ENCODE results near the gene KCNJ18. TPM values are rescaled to one million over a fixed set of nuclear protein-coding genes. Genes with fewer than 3 reads are reported as not detected.
"Not testable (repeated sequence)": the region's sequence is repeated elsewhere in the genome, so short reads cannot be mapped to it uniquely, and the experiment has no call there.

Gene KCNJ18
- total RNA-seq, 1 experiment from 2014 or later = not detected

DNA sequence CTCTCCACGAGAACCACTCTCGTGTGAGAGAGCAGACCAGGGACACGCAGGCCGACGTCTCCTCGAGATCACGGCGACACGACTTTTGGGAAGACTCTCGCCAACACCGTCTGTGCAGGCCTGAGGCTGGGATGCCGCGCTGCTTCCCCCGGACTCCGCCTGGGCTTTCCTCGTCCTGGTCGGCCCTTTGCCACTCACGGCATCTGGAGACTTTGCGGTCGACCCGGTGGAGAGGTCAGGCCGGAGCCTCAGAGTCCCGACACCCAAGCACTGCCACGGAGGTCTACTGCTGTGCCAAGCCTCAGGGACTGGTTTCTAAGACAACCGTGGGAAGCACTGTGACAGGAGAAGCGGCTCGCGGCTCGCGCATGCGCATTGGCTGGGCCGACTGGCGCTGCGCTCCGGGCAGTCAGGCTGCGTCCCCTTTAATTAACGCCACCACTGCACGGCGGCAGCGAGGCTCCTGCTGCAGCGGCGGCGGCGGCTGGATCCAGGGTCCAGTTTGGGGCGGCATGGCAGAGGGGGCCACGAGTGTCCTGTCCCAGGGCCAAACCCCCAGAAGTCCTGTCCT, 9.1 kb upstream of the KCNJ18 start:
- H2BK20ac ChIP-seq (ENCODE audit: low read depth, low read length, poor library complexity, severe bottlenecking); H3K23me2 ChIP-seq (ENCODE audit: insufficient read length, low read depth, low read length, poor library complexity, severe bottlenecking); H3K27ac ChIP-seq (ENCODE audit: insufficient read length, low read depth, low read length); H3K4me1 Mint-ChIP-seq; H2AFZ ChIP-seq (ENCODE audit: low read length); H3K79me2 ChIP-seq (ENCODE audit: insufficient read depth, low read length); H3K79me1 ChIP-seq (ENCODE audit: insufficient read depth, low read depth, low read length, poor library complexity, severe bottlenecking); DNase-seq; H3K9ac ChIP-seq (ENCODE audit: extremely low read depth, insufficient read length, low read length); H2BK15ac ChIP-seq (ENCODE audit: low read depth, low read length); H3T11ph ChIP-seq (ENCODE audit: low read length); H2BK12ac ChIP-seq (ENCODE audit: insufficient read length, low read depth, low read length); H3K27me3 Mint-ChIP-seq (ENCODE audit: low read depth); H3K27me3 ChIP-seq (ENCODE audit: insufficient read depth, low read length); H4K20me1 ChIP-seq (ENCODE audit: control insufficient read depth, insufficient read depth, insufficient read length); H3K4ac ChIP-seq (ENCODE audit: low read depth, low read length); H3K14ac ChIP-seq (ENCODE audit: insufficient read depth, low read length); H3K4me3 Mint-ChIP-seq; H4K8ac ChIP-seq (replicated peaks; ENCODE audit: insufficient read length, low read depth, low read length); H2BK120ac ChIP-seq (ENCODE audit: low read depth, low read length, poor library complexity, severe bottlenecking); H3K56ac ChIP-seq (ENCODE audit: insufficient read length, low read depth, low read length); H3K4me2 ChIP-seq (ENCODE audit: insufficient read depth, insufficient read length, low read length); H3K23ac ChIP-seq (ENCODE audit: insufficient read length, low read depth, low read length); H4K5ac ChIP-seq (ENCODE audit: insufficient read length, low read depth, low read length); H3K27ac Mint-ChIP-seq; H2BK5ac ChIP-seq (ENCODE audit: insufficient read length, low read length); H2AK5ac ChIP-seq (ENCODE audit: insufficient read length, low read length); H3K18ac ChIP-seq (ENCODE audit: insufficient read length, low read depth, low read length); H4K91ac ChIP-seq (ENCODE audit: insufficient read length, low read depth, low read length); H3K4me1 ChIP-seq (ENCODE audit: insufficient read depth, low read length): not testable (repeated sequence)
- H3K9me3 ChIP-seq (ENCODE audit: control insufficient read depth, low read depth, low read length) = peaks cover 42% of the 10 kb centered on the region
- H3K36me3 Mint-ChIP-seq (ENCODE audit: insufficient read depth in 1 of 3, low read depth in 3 of 3) = peaks cover 15 to 28% (median 21%) of the 10 kb centered on the region in 3 experiments; a peak in 6 of 7 replicates
- WGBS (ENCODE audit: extremely low coverage, insufficient read length, low lambda C conversion rate) = no CpG with 5 or more reads among the region's 46 CpGs
- peaks cover 77 to 84% of the 10 kb centered on the region in 2 experiments for H3K9me3 Mint-ChIP-seq

- not testable (repeated sequence) for H4K8ac ChIP-seq (replicated peaks; ENCODE audit: insufficient read length, low read depth, low read length); H2AFZ ChIP-seq (ENCODE audit: low read length); H3K27ac ChIP-seq (ENCODE audit: insufficient read length, low read depth, low read length); H3K23ac ChIP-seq (ENCODE audit: insufficient read length, low read depth, low read length); H3K18ac ChIP-seq (ENCODE audit: insufficient read length, low read depth, low read length); H3K79me2 ChIP-seq (ENCODE audit: insufficient read depth, low read length); H2BK12ac ChIP-seq (ENCODE audit: insufficient read length, low read depth, low read length); H3K4ac ChIP-seq (ENCODE audit: low read depth, low read length); H4K20me1 ChIP-seq (ENCODE audit: control insufficient read depth, insufficient read depth, insufficient read length); H2AK5ac ChIP-seq (ENCODE audit: insufficient read length, low read length); H3K4me1 Mint-ChIP-seq; H4K91ac ChIP-seq (ENCODE audit: insufficient read length, low read depth, low read length); H4K5ac ChIP-seq (ENCODE audit: insufficient read length, low read depth, low read length); H3K14ac ChIP-seq (ENCODE audit: insufficient read depth, low read length); H3K79me1 ChIP-seq (ENCODE audit: insufficient read depth, low read depth, low read length, poor library complexity, severe bottlenecking); H3K27me3 Mint-ChIP-seq (ENCODE audit: low read depth); H2BK5ac ChIP-seq (ENCODE audit: insufficient read length, low read length); H3K56ac ChIP-seq (ENCODE audit: insufficient read length, low read depth, low read length); DNase-seq; H2BK20ac ChIP-seq (ENCODE audit: low read depth, low read length, poor library complexity, severe bottlenecking); H2BK120ac ChIP-seq (ENCODE audit: low read depth, low read length, poor library complexity, severe bottlenecking); H3K27me3 ChIP-seq (ENCODE audit: insufficient read depth, low read length); H3K9ac ChIP-seq (ENCODE audit: extremely low read depth, insufficient read length, low read length); H3K4me1 ChIP-seq (ENCODE audit: insufficient read depth, low read length); H3K27ac Mint-ChIP-seq; H3K4me3 Mint-ChIP-seq; H3T11ph ChIP-seq (ENCODE audit: low read length); H3K23me2 ChIP-seq (ENCODE audit: insufficient read length, low read depth, low read length, poor library complexity, severe bottlenecking); H3K4me2 ChIP-seq (ENCODE audit: insufficient read depth, insufficient read length, low read length); H2BK15ac ChIP-seq (ENCODE audit: low read depth, low read length)
- WGBS (ENCODE audit: extremely low coverage, insufficient read length, low lambda C conversion rate) = no CpG with 5 or more reads among the region's 18 CpGs
- H3K9me3 ChIP-seq (ENCODE audit: control insufficient read depth, low read depth, low read length) = peaks cover 42% of the 10 kb centered on the region
- Mint-ChIP-seq H3K9me3 (peaks cover 76 to 84% of the 10 kb centered on the region in 2 experiments), H3K36me3 (ENCODE audit: insufficient read depth in 1 of 3, low read depth in 3 of 3) (peaks cover 13 to 25% (median 20%) of the 10 kb centered on the region in 3 experiments; a peak in 6 of 7 replicates)
Measured at GRCh38 chr17:21683897-21684296, 8.4 kb upstream of the KCNJ18 start.
